Endodermal cell (in vitro differentiated cells): ENCODE data around the gene ARMC6. TPM values are rescaled to one million over a fixed set of nuclear protein-coding genes. Genes with fewer than 3 reads are reported as not detected.

Experiments
- DNase-seq: peaks from one replicate; pipeline ENCODE4 v3.0.0-alpha.2; 2017
- H3K27ac ChIP-seq: 2 replicates; pipeline ENCODE4 v1.5.1; 2013; ENCODE audit warnings: mild to moderate bottlenecking, low read depth, low read length, moderate library complexity
- H3K27me3 ChIP-seq: 2 replicates; pipeline ENCODE4 v1.6.1; 2013; ENCODE audit warnings: mild to moderate bottlenecking, low read length, moderate library complexity; ENCODE audit not compliant: insufficient read depth, control insufficient read depth, poor library complexity, severe bottlenecking
- H3K36me3 ChIP-seq: 2 replicates; pipeline ENCODE4 v1.7.0; 2013; ENCODE audit warnings: mild to moderate bottlenecking, low read length, moderate library complexity; ENCODE audit not compliant: control insufficient read depth, insufficient read depth
- H3K4me1 ChIP-seq: one replicate; pipeline ENCODE4 v1.7.0; 2013; ENCODE audit warnings: low read length; ENCODE audit not compliant: control insufficient read depth, insufficient read depth
- H3K4me3 ChIP-seq: 2 replicates; pipeline ENCODE4 v1.5.1; 2013; ENCODE audit warnings: mild to moderate bottlenecking, low read length, moderate library complexity
- H3K9ac ChIP-seq: 2 replicates; pipeline ENCODE4 v1.6.1; 2013; ENCODE audit warnings: mild to moderate bottlenecking, low read length, moderate library complexity; ENCODE audit not compliant: poor library complexity, severe bottlenecking; ENCODE audit errors: extremely low read depth
- H3K9me3 ChIP-seq: 2 replicates; pipeline ENCODE4 v1.6.1; 2013; ENCODE audit warnings: mild to moderate bottlenecking, low read length, moderate library complexity; ENCODE audit not compliant: control insufficient read depth
- H3K27ac Mint-ChIP-seq: 2 replicates; pipeline ENCODE4 v1.8.0; 2020; ENCODE audit warnings: mixed read lengths
- H3K27me3 Mint-ChIP-seq: 2 replicates; pipeline ENCODE4 v1.8.0; 2021; ENCODE audit warnings: mild to moderate bottlenecking, mixed read lengths; ENCODE audit not compliant: insufficient read depth
- H3K36me3 Mint-ChIP-seq: 2 replicates; pipeline ENCODE4 v1.8.0; 2020; ENCODE audit warnings: low read depth, mixed read lengths
- H3K4me1 Mint-ChIP-seq: 2 replicates; pipeline ENCODE4 v1.8.0; 2020; ENCODE audit warnings: mixed read lengths
- H3K4me3 Mint-ChIP-seq: 2 replicates; pipeline ENCODE4 v1.8.0; 2020; ENCODE audit warnings: mild to moderate bottlenecking, moderate library complexity, mixed read lengths
- H3K9me3 Mint-ChIP-seq: 2 replicates; pipeline ENCODE4 v1.8.0; 2020; ENCODE audit warnings: mild to moderate bottlenecking, mixed read lengths
- CTCF ChIP-seq: fragments of 200-600 bp; sonication (generic); conservative IDR thresholded peaks from 2 replicates; pipeline ENCODE4 v1.5.0; 2021; ENCODE audit warnings: antibody characterized with exemption, mild to moderate bottlenecking
- WGBS, 2 experiments: methylation state at CpG; one replicate each; pipeline versions ENCODE4 v1.1.5 to v1.1.7; 2013; ENCODE audit warnings: missing lambda C conversion rate in 2 of 2, mixed read lengths in 1 of 2; ENCODE audit not compliant: insufficient coverage in 1 of 2, insufficient read length in 1 of 2; 5-methylcytosine and 5-hydroxymethylcytosine counted together
- total RNA-seq, 2 donors: library from RNA; stranded (reverse); fragmentation: NEBNext Ultra II Directional in 1 of 2; extraction: Animal tissue kit (Norgen Biotek cat#: 25700) in 1 of 2; gene quantifications; 2 replicates in 1 of 2; 3 replicates in 1 of 2; pipeline ENCODE4 v1.2.1, GENCODE V29; 2021

The ARMC6 gene
- total RNA-seq, 2 donors from 2014 or later: 26.1 to 37.8 TPM

- no peak overlapping the region for H3K4me3 Mint-ChIP-seq
- H3K9me3 Mint-ChIP-seq: no peaks in the 10 kb centered on the region
- Histone ChIP-seq H3K9ac (no peak overlapping the region), H3K4me1 (peaks cover 5% of the 10 kb centered on the region), H3K4me3 (no peak overlapping the region), H3K27ac (no peak overlapping the region), H3K36me3 (no peaks in the 10 kb centered on the region), H3K9me3 (no peaks in the 10 kb centered on the region), H3K27me3 (no peaks in the 10 kb centered on the region)
- no peak overlapping the region for H3K27ac Mint-ChIP-seq
- peaks cover 9% of the 10 kb centered on the region for H3K4me1 Mint-ChIP-seq
- peaks cover 49% of the 10 kb centered on the region for H3K27me3 Mint-ChIP-seq
- H3K36me3 Mint-ChIP-seq: peaks cover 8% of the 10 kb centered on the region
- no peak for TF ChIP-seq CTCF
- 95 to 97% methylated on average over 4 to 8 of the region's 8 CpGs for WGBS, 2 experiments
- no peak for DNase-seq
These were observed 41.7 kb downstream of the ARMC6 start for GRCh38 chr19:19075126-19075525.

DNA sequence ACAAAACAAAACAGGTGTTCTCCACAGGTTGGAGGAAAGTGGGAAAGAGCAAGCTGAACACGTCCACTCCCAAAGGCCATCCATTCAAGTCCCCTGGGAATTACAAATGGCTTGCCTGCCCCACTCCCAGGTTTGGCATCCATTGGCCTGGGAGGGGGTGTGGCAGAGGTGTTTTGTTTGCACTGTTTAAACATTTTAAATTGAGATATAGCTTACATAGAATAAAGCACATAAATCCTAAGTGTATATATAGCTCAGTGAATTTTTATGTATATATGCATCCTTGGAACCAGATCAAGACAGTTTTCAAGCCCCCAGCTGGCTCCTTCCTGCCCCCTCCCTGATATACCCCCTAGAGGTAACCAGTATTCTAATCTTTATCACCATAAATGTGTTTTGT, 43.1 kb downstream of the ARMC6 start:
- Histone ChIP-seq H3K27ac (no peak overlapping the region), H3K4me3 (no peak overlapping the region), H3K36me3 (no peaks in the 10 kb centered on the region), H3K9me3 (no peaks in the 10 kb centered on the region), H3K27me3 (no peaks in the 10 kb centered on the region), H3K9ac (no peak overlapping the region), H3K4me1 (peaks cover 5% of the 10 kb centered on the region)
- no peak for TF ChIP-seq CTCF
- no peak overlapping the region for H3K27ac Mint-ChIP-seq
- peaks cover 47% of the 10 kb centered on the region for H3K27me3 Mint-ChIP-seq
- H3K9me3 Mint-ChIP-seq: no peaks in the 10 kb centered on the region
- no peak for DNase-seq
- peaks cover 4% of the 10 kb centered on the region for H3K36me3 Mint-ChIP-seq
- peaks cover 9% of the 10 kb centered on the region for H3K4me1 Mint-ChIP-seq
- WGBS, 2 experiments: 80 to 100% methylated on average over 1 of the region's 1 CpG
- H3K4me3 Mint-ChIP-seq: no peak overlapping the region

GRCh38 chr19:19077103-19077502, 43.7 kb downstream of the ARMC6 start:
- no peak overlapping the region for H3K9ac ChIP-seq
- H3K36me3 ChIP-seq: no peaks in the 10 kb centered on the region
- no peak overlapping the region for H3K27ac ChIP-seq
- no peak for DNase-seq
- Mint-ChIP-seq H3K27ac (no peak overlapping the region), H3K27me3 (peaks cover 45% of the 10 kb centered on the region), H3K9me3 (no peaks in the 10 kb centered on the region), H3K36me3 (peaks cover 4% of the 10 kb centered on the region), H3K4me1 (peaks cover 9% of the 10 kb centered on the region), H3K4me3 (no peak overlapping the region)
- H3K4me3 ChIP-seq: no peak overlapping the region
- H3K9me3 ChIP-seq: no peaks in the 10 kb centered on the region
- no peak for TF ChIP-seq CTCF
- H3K4me1 ChIP-seq: peaks cover 5% of the 10 kb centered on the region
- H3K27me3 ChIP-seq: no peaks in the 10 kb centered on the region
- 95 to 98% methylated on average over 6 to 7 of the region's 7 CpGs for WGBS, 2 experiments
